Liver (tissue), 9 donors: ENCODE results near the gene SYNGR1. TPM values are rescaled to one million over a fixed set of nuclear protein-coding genes. Genes with fewer than 3 reads are reported as not detected.

Experiments
- DNase-seq: peaks from one replicate; pipeline ENCODE4 v3.0.0-alpha.2; 2017; ENCODE audit warnings: low spot score
- H3K27ac ChIP-seq, 2 donors: one replicate each; pipeline ENCODE4 v1.7.0; 2013; ENCODE audit warnings: inconsistent platforms in 2 of 2, low read length in 2 of 2, control low read depth in 1 of 2, low read depth in 1 of 2, mild to moderate bottlenecking in 1 of 2
- H3K27me3 ChIP-seq, 4 donors: one replicate each; pipeline versions ENCODE4 v1.6.1 to v1.7.0; 2013; ENCODE audit warnings: low read length in 3 of 4, inconsistent platforms in 1 of 4, mild to moderate bottlenecking in 1 of 4, moderate library complexity in 1 of 4; ENCODE audit not compliant: control insufficient read depth in 4 of 4, insufficient read depth in 4 of 4
- H3K36me3 ChIP-seq, 4 donors: one replicate each; pipeline versions ENCODE4 v1.6.1 to v1.7.0; 2013; ENCODE audit warnings: low read length in 3 of 4, mild to moderate bottlenecking in 3 of 4, low read depth in 1 of 4, moderate library complexity in 1 of 4; ENCODE audit not compliant: control insufficient read depth in 4 of 4, insufficient read depth in 3 of 4
- H3K4me1 ChIP-seq, 4 donors: one replicate each; pipeline versions ENCODE4 v1.6.1 to v1.7.0; 2013; ENCODE audit warnings: low read length in 3 of 4, mild to moderate bottlenecking in 3 of 4, moderate library complexity in 1 of 4; ENCODE audit not compliant: control insufficient read depth in 4 of 4, insufficient read depth in 4 of 4
- H3K4me3 ChIP-seq, 3 donors: one replicate each; pipeline versions ENCODE4 v1.6.1 to v1.7.0; 2013; ENCODE audit warnings: low read length in 3 of 3, control low read depth in 1 of 3, low read depth in 1 of 3, mild to moderate bottlenecking in 1 of 3
- H3K9ac ChIP-seq, 2 donors: one replicate each; pipeline ENCODE4 v1.7.0; 2013; ENCODE audit warnings: low read length in 2 of 2, mild to moderate bottlenecking in 2 of 2, moderate library complexity in 2 of 2, control low read depth in 1 of 2, low read depth in 1 of 2
- H3K9me3 ChIP-seq, 4 donors: one replicate each; pipeline versions ENCODE4 v1.6.1 to v1.7.0; 2013; ENCODE audit warnings: low read length in 3 of 4; ENCODE audit not compliant: control insufficient read depth in 4 of 4
- EGR1 ChIP-seq, 2 donors: IDR thresholded peaks; 2 replicates each; pipeline ENCODE4 v1.6.1; 2016 to 2018; ENCODE audit warnings: antibody characterized with exemption in 2 of 2, low read depth in 2 of 2
- FOXA2 ChIP-seq: IDR thresholded peaks from 2 replicates; pipeline ENCODE4 v1.6.1; 2016; ENCODE audit warnings: antibody characterized with exemption
- GABPA ChIP-seq, 2 donors: IDR thresholded peaks in 1 of 2; conservative IDR thresholded peaks in 1 of 2; 2 replicates each; pipeline ENCODE4 v1.6.1; 2016; ENCODE audit warnings: antibody characterized with exemption in 2 of 2, mild to moderate bottlenecking in 1 of 2, moderate library complexity in 1 of 2
- HNF4A ChIP-seq, 2 donors: conservative IDR thresholded peaks; 2 replicates each; pipeline ENCODE4 v1.6.1; 2016; ENCODE audit warnings: antibody characterized with exemption in 2 of 2, mild to moderate bottlenecking in 2 of 2
- HNF4G ChIP-seq: IDR thresholded peaks from 2 replicates; pipeline ENCODE4 v1.6.1; 2016; ENCODE audit warnings: antibody characterized with exemption
- JUND ChIP-seq, 2 donors: IDR thresholded peaks; 2 replicates each; pipeline ENCODE4 v1.6.1; 2016; ENCODE audit warnings: antibody characterized with exemption in 2 of 2
- NR2F2 ChIP-seq: IDR thresholded peaks from 2 replicates; pipeline ENCODE4 v1.6.1; 2016; ENCODE audit warnings: antibody characterized with exemption
- RAD21 ChIP-seq, 2 donors: IDR thresholded peaks; 2 replicates each; pipeline ENCODE4 v1.6.1; 2016; ENCODE audit warnings: antibody characterized with exemption in 2 of 2, mild to moderate bottlenecking in 2 of 2
- RXRA ChIP-seq, 2 donors: IDR thresholded peaks; 2 replicates each; pipeline ENCODE4 v1.6.1; 2017 to 2018; ENCODE audit warnings: antibody characterized with exemption in 2 of 2, mild to moderate bottlenecking in 1 of 2
- SP1 ChIP-seq: IDR thresholded peaks from 2 replicates; pipeline ENCODE4 v1.6.1; 2018; ENCODE audit warnings: antibody characterized with exemption, mild to moderate bottlenecking
- TAF1 ChIP-seq: conservative IDR thresholded peaks from 2 replicates; pipeline ENCODE4 v1.6.1; 2016; ENCODE audit warnings: antibody characterized with exemption, mild to moderate bottlenecking
- YY1 ChIP-seq: IDR thresholded peaks from 2 replicates; pipeline ENCODE4 v1.6.1; 2016; ENCODE audit warnings: antibody characterized with exemption, mild to moderate bottlenecking
- WGBS: extraction: QIAGEN DNeasy Blood & Tissue Kit; methylation state at CpG from one replicate; pipeline ENCODE4 v1.1.7; 2013; 5-methylcytosine and 5-hydroxymethylcytosine counted together
- polyA plus RNA-seq, 2 donors: library from polyadenylated mRNA; stranded (reverse) in 1 of 2; unstranded in 1 of 2; fragments of 200-250 nt in 1 of 2; fragments of >200 nt in 1 of 2; fragmentation: Nextera tagmentation in 1 of 2; extraction: Ambion mirVana in 1 of 2; gene quantifications; one replicate each; pipeline versions ENCODE4 v1.2.1 to v1.2.3, GENCODE V29; 2013 to 2015
- total RNA-seq, 2 donors: library from RNA; depleted of rRNA; stranded (reverse); fragments of >200 nt; gene quantifications; one replicate each; pipeline ENCODE4 v1.2.3, GENCODE V29; 2014
- TF ChIP-seq, protein P1 (sequence below): IDR thresholded peaks from 2 replicates; pipeline ENCODE4 v1.6.1; 2016; ENCODE audit warnings: antibody characterized with exemption, mild to moderate bottlenecking
- TF ChIP-seq, protein P2 (sequence below): IDR thresholded peaks from 2 replicates; pipeline ENCODE4 v1.6.1; 2016; ENCODE audit warnings: antibody characterized with exemption
- TF ChIP-seq, protein P3 (sequence below): IDR thresholded peaks from 2 replicates; pipeline ENCODE4 v1.6.1; 2016; ENCODE audit warnings: antibody characterized with exemption
- TF ChIP-seq, protein P4 (sequence below): IDR thresholded peaks from 2 replicates; pipeline ENCODE4 v1.6.1; 2016; ENCODE audit warnings: antibody characterized with exemption
- donor health status: healthy.
- donor health status: healthy.
- donor health status: healthy.
- donor health status: healthy.
- donor health status: healthy.

SYNGR1 gene
- total and polyA plus RNA-seq, 4 donors: 1.8 to 21.9 (median 5.2) TPM

DNA sequence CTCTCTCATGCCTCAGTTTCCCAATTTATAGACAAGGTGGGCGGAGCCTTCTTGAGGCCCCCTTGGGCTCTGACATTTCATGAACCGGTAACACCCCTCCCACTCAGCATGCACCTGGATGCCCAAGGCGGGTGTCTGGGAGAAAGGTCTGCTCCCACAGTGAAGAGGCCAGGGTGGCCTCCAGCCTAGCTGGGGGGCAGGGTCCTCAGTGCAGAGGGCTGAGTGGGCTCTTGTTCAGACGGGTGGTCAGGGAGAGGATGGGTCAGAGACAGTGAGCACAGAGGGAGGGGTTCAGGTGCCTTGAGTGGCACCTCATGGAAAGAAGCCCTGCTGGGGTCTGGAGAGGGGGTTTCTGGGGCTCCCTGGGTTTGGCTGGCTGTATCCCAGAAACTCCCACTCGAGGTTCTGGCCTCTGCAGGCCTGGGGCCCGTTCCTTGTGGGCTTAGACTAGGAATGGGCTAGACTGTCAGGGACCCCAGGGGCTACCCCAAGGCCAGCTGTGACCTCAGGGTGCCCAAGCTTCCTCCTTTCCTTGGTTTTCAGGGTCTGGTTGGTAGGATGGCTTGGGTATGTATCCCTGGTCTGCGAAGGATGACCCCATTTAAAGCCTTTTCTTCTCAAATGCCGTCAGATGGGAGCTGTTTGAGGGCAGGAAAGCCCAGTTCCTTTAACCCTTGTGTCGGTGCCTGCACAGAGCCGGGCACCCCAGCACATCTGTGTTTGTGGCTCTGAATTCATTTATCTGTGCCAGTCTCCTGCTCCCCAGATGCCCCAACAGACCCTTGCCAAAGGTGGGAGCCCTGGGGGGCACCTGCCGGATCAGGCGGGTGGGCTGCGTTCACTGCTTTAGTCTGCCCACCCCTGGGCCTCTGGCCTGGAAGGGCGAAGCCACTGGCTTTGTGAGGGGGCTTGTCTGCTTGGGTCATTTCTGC is 1.2 kb downstream of the SYNGR1 start (continued):
- TF ChIP-seq, protein P1, sequence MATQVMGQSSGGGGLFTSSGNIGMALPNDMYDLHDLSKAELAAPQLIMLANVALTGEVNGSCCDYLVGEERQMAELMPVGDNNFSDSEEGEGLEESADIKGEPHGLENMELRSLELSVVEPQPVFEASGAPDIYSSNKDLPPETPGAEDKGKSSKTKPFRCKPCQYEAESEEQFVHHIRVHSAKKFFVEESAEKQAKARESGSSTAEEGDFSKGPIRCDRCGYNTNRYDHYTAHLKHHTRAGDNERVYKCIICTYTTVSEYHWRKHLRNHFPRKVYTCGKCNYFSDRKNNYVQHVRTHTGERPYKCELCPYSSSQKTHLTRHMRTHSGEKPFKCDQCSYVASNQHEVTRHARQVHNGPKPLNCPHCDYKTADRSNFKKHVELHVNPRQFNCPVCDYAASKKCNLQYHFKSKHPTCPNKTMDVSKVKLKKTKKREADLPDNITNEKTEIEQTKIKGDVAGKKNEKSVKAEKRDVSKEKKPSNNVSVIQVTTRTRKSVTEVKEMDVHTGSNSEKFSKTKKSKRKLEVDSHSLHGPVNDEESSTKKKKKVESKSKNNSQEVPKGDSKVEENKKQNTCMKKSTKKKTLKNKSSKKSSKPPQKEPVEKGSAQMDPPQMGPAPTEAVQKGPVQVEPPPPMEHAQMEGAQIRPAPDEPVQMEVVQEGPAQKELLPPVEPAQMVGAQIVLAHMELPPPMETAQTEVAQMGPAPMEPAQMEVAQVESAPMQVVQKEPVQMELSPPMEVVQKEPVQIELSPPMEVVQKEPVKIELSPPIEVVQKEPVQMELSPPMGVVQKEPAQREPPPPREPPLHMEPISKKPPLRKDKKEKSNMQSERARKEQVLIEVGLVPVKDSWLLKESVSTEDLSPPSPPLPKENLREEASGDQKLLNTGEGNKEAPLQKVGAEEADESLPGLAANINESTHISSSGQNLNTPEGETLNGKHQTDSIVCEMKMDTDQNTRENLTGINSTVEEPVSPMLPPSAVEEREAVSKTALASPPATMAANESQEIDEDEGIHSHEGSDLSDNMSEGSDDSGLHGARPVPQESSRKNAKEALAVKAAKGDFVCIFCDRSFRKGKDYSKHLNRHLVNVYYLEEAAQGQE: no peak
- TF ChIP-seq FOXA2 (no peak), GABPA (IDR thresholded peaks at IDR 0.05 in 1 of 2, conservative IDR thresholded peaks at IDR 0.05 in 1 of 2) (no peak), EGR1 (IDR thresholded peaks at IDR 0.05; ENCODE audit: low read depth in 2 of 2) (no peak)

DNA sequence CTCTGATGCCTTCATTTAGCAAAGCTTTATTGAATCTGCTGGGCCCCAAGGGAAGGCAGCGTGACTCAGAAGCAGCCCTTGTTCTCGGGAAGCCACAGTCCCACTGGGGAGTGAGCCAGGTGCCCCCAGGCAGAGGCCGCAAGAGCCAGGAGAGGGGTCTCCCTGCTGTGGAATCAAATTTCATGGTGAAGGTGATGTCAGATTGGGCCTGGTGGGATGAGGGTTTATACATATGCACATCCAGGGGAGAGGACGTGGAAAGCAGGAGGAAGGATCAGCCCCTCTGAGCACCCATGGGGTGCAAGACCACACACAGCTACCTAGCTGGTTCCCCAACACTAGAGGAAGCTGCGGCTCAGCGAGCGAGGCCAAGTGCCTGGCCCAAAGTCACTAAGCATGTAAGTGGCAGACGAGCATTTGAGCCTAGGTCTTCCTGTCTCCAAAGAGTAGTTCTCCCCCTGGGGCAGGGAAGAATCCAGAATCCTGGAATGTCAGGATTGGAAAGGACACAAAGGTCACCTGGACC is 2.0 kb downstream of the SYNGR1 start:
- Histone ChIP-seq H3K27ac (no peak overlapping the region), H3K4me3 (no peak overlapping the region)

More for the DNA sequence above, 2.0 kb downstream of the SYNGR1 start:
- DNase-seq: no peak
- Histone ChIP-seq H3K9ac (no peak overlapping the region), H3K27me3 (no peaks in the 10 kb centered on the region), H3K4me1 (peaks cover 0 to 4% (median 0%) of the 10 kb centered on the region in 4 donors), H3K9me3 (no peaks in the 10 kb centered on the region), H3K36me3 (no peaks in the 10 kb centered on the region)
- 87% methylated on average over 8 of the region's 8 CpGs for WGBS
- TF ChIP-seq NR2F2 (no peak), SP1 (no peak), YY1 (no peak), GABPA (IDR thresholded peaks at IDR 0.05 in 1 of 2, conservative IDR thresholded peaks at IDR 0.05 in 1 of 2) (no peak), RAD21 (IDR thresholded peaks at IDR 0.05) (no peak), HNF4A (conservative IDR thresholded peaks at IDR 0.05) (no peak), RXRA (IDR thresholded peaks at IDR 0.05) (no peak), HNF4G (no peak), TAF1 (no peak), JUND (IDR thresholded peaks at IDR 0.05) (no peak)
- TF ChIP-seq, protein P2, sequence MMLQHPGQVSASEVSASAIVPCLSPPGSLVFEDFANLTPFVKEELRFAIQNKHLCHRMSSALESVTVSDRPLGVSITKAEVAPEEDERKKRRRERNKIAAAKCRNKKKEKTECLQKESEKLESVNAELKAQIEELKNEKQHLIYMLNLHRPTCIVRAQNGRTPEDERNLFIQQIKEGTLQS: no peak
- TF ChIP-seq, protein P3, sequence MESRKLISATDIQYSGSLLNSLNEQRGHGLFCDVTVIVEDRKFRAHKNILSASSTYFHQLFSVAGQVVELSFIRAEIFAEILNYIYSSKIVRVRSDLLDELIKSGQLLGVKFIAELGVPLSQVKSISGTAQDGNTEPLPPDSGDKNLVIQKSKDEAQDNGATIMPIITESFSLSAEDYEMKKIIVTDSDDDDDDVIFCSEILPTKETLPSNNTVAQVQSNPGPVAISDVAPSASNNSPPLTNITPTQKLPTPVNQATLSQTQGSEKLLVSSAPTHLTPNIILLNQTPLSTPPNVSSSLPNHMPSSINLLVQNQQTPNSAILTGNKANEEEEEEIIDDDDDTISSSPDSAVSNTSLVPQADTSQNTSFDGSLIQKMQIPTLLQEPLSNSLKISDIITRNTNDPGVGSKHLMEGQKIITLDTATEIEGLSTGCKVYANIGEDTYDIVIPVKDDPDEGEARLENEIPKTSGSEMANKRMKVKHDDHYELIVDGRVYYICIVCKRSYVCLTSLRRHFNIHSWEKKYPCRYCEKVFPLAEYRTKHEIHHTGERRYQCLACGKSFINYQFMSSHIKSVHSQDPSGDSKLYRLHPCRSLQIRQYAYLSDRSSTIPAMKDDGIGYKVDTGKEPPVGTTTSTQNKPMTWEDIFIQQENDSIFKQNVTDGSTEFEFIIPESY: no peak
- TF ChIP-seq, protein P1: no peak
- TF ChIP-seq, protein P4, sequence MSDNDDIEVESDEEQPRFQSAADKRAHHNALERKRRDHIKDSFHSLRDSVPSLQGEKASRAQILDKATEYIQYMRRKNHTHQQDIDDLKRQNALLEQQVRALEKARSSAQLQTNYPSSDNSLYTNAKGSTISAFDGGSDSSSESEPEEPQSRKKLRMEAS: no peak
